ENCODE data around the gene GRB2. TPM values are rescaled to one million over a fixed set of nuclear protein-coding genes. Genes with fewer than 3 reads are reported as not detected.

Gene GRB2
- total RNA-seq, 2 donors from 2014 or later, result 85.5 to 86.6 TPM

DNA sequence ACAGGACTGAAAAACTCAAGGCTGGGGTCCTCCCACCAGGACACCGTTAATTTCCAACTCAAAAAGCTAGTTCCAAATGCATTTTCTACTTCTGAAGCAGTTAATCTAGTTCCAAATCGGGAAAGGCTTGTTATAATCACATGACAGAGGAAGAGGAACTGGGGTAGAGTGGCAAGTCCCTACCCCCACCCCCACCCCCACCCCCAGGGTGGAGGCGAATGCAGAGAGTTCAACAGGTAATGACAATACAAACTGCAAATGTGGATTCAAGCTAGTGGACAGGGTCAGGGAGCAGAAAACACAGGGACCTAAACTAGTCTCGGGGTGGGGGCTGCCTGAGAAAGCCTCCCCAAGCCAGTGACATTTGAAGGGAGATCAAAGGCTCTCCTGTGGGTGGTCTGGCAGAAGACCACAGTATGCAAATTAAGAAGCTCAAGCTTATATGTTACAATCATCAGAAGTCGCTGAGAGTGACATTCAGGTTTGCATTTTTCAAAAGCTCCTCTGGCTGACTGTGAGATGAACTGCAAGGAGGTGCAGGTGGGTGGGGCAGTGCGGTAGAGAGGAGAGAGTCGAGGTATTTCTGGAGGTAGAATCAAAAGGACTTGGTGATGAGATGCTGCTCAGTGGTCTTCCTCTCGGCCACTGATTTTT, 59.8 kb downstream of the GRB2 start:
- H3K9ac ChIP-seq (ENCODE audit: extremely low read depth, low read length, poor library complexity, severe bottlenecking), result no peak overlapping the region
- Mint-ChIP-seq H3K27me3 (ENCODE audit: insufficient read depth) (no peaks in the 10 kb centered on the region), H3K4me1 (peaks cover 53% of the 10 kb centered on the region), H3K4me3 (peak overlapping the region; percentile 31), H3K36me3 (ENCODE audit: low read depth) (no peaks in the 10 kb centered on the region), H3K9me3 (no peaks in the 10 kb centered on the region), H3K27ac (peak overlapping the region; percentile 67)
- peak; percentile 86 for DNase-seq
- no peaks in the 10 kb centered on the region for H3K9me3 ChIP-seq (ENCODE audit: control insufficient read depth, low read length)
- H3K4me3 ChIP-seq (ENCODE audit: low read length), result no peak overlapping the region
- H3K27ac ChIP-seq (ENCODE audit: low read depth, low read length), result peak overlapping the region; percentile 29
- H3K27me3 ChIP-seq (ENCODE audit: control insufficient read depth, insufficient read depth, low read length, poor library complexity, severe bottlenecking), result no peaks in the 10 kb centered on the region
- peaks cover 7% of the 10 kb centered on the region for H3K36me3 ChIP-seq (ENCODE audit: control insufficient read depth, insufficient read depth, low read length)
- 14 to 22% methylated on average over 6 of the region's 8 CpGs for WGBS, 2 experiments (ENCODE audit: insufficient coverage in 1 of 2, insufficient read length in 1 of 2)
- H3K4me1 ChIP-seq (ENCODE audit: control insufficient read depth, insufficient read depth, low read length), result peaks cover 9% of the 10 kb centered on the region
- TF ChIP-seq, protein P1, sequence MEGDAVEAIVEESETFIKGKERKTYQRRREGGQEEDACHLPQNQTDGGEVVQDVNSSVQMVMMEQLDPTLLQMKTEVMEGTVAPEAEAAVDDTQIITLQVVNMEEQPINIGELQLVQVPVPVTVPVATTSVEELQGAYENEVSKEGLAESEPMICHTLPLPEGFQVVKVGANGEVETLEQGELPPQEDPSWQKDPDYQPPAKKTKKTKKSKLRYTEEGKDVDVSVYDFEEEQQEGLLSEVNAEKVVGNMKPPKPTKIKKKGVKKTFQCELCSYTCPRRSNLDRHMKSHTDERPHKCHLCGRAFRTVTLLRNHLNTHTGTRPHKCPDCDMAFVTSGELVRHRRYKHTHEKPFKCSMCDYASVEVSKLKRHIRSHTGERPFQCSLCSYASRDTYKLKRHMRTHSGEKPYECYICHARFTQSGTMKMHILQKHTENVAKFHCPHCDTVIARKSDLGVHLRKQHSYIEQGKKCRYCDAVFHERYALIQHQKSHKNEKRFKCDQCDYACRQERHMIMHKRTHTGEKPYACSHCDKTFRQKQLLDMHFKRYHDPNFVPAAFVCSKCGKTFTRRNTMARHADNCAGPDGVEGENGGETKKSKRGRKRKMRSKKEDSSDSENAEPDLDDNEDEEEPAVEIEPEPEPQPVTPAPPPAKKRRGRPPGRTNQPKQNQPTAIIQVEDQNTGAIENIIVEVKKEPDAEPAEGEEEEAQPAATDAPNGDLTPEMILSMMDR (conservative IDR thresholded peaks at IDR 0.05), result no peak

DNA sequence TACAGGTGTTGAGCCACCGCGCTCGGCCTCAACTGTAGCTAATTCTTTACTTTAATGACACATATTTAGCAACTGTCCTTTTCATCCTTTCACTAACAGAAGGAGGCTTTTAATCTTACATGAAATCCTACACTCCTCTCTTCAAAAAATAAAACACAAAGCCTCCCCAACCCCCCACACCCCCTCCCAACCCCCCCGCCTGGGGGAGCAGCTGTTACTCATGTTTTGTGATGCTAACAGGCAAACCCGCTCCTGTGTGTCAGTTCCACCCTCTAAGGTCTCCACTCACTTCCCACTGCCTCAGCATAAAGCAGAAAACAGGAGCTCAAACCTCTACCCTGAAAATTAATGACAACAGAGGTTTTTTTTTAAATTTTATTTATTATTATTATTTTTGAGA, 60.8 kb downstream of the GRB2 start:
- H3K27me3 Mint-ChIP-seq (ENCODE audit: insufficient read depth), result no peaks in the 10 kb centered on the region
- WGBS, 2 experiments (ENCODE audit: insufficient coverage in 1 of 2, insufficient read length in 1 of 2), result 41 to 57% methylated on average over 4 of the region's 5 CpGs
- no peak overlapping the region for H3K4me3 Mint-ChIP-seq
- H3K27me3 ChIP-seq (ENCODE audit: control insufficient read depth, insufficient read depth, low read length, poor library complexity, severe bottlenecking), result no peaks in the 10 kb centered on the region
- peak overlapping the region; percentile 37 for H3K27ac Mint-ChIP-seq
- H3K4me1 ChIP-seq (ENCODE audit: control insufficient read depth, insufficient read depth, low read length), result peaks cover 9% of the 10 kb centered on the region
- TF ChIP-seq, protein P1 (conservative IDR thresholded peaks at IDR 0.05), result no peak
- H3K9me3 Mint-ChIP-seq, result no peaks in the 10 kb centered on the region
- H3K4me3 ChIP-seq (ENCODE audit: low read length), result no peak overlapping the region
- H3K9me3 ChIP-seq (ENCODE audit: control insufficient read depth, low read length), result no peaks in the 10 kb centered on the region
- no peak overlapping the region for H3K9ac ChIP-seq (ENCODE audit: extremely low read depth, low read length, poor library complexity, severe bottlenecking)
- peaks cover 7% of the 10 kb centered on the region for H3K36me3 ChIP-seq (ENCODE audit: control insufficient read depth, insufficient read depth, low read length)
- H3K27ac ChIP-seq (ENCODE audit: low read depth, low read length), result no peak overlapping the region
- peaks cover 49% of the 10 kb centered on the region for H3K4me1 Mint-ChIP-seq
- peak; percentile 81 for DNase-seq
- H3K36me3 Mint-ChIP-seq (ENCODE audit: low read depth), result no peaks in the 10 kb centered on the region

DNA sequence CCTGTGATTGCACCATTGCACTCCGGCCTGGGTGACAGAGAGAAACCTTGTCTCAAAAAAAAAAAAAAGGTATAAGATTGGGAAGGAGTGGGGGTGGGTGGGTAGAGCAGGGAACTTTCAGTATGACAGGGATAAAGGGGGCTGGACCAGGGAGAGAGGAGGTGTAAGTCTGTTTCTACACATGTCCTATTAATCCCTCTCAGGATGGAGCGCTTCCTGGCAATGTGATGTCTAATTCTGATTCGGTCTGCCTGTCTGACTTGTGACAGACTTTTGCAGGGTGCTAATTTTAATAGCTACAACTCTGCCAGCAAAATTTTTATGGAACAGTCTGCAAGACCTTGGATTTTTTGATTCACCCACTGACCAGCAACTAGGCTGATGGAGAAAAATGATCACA, 62.5 kb downstream of the GRB2 start:
- no peak overlapping the region for H3K27ac ChIP-seq (ENCODE audit: low read depth, low read length)
- TF ChIP-seq, protein P1 (conservative IDR thresholded peaks at IDR 0.05), result no peak
- no peaks in the 10 kb centered on the region for H3K9me3 ChIP-seq (ENCODE audit: control insufficient read depth, low read length)
- no peak overlapping the region for H3K9ac ChIP-seq (ENCODE audit: extremely low read depth, low read length, poor library complexity, severe bottlenecking)
- H3K4me1 ChIP-seq (ENCODE audit: control insufficient read depth, insufficient read depth, low read length), result peaks cover 6% of the 10 kb centered on the region
- no peak for DNase-seq
- H3K36me3 ChIP-seq (ENCODE audit: control insufficient read depth, insufficient read depth, low read length), result peaks cover 2% of the 10 kb centered on the region
- Mint-ChIP-seq H3K4me3 (no peak overlapping the region), H3K9me3 (no peaks in the 10 kb centered on the region), H3K4me1 (peaks cover 49% of the 10 kb centered on the region), H3K27me3 (ENCODE audit: insufficient read depth) (no peaks in the 10 kb centered on the region), H3K36me3 (ENCODE audit: low read depth) (no peaks in the 10 kb centered on the region), H3K27ac (no peak overlapping the region)
- no peaks in the 10 kb centered on the region for H3K27me3 ChIP-seq (ENCODE audit: control insufficient read depth, insufficient read depth, low read length, poor library complexity, severe bottlenecking)
- no peak overlapping the region for H3K4me3 ChIP-seq (ENCODE audit: low read length)
- 92 to 100% methylated on average over 2 to 3 of the region's 3 CpGs for WGBS, 2 experiments (ENCODE audit: insufficient coverage in 1 of 2, insufficient read length in 1 of 2)

Measured in endodermal cell (in vitro differentiated cells).